Liver (tissue), 9 donors: ENCODE measurements around the gene SETD5. TPM values are rescaled to one million over a fixed set of nuclear protein-coding genes. Genes with fewer than 3 reads are reported as not detected.

Experiments used
- DNase-seq: peaks from one replicate; pipeline ENCODE4 v3.0.0-alpha.2; 2017; ENCODE audit warnings: low spot score
- H3K27ac ChIP-seq, 2 donors: one replicate each; pipeline ENCODE4 v1.7.0; 2013; ENCODE audit warnings: inconsistent platforms in 2 of 2, low read length in 2 of 2, control low read depth in 1 of 2, low read depth in 1 of 2, mild to moderate bottlenecking in 1 of 2
- H3K27me3 ChIP-seq, 4 donors: one replicate each; pipeline versions ENCODE4 v1.6.1 to v1.7.0; 2013; ENCODE audit warnings: low read length in 3 of 4, inconsistent platforms in 1 of 4, mild to moderate bottlenecking in 1 of 4, moderate library complexity in 1 of 4; ENCODE audit not compliant: control insufficient read depth in 4 of 4, insufficient read depth in 4 of 4
- H3K36me3 ChIP-seq, 4 donors: one replicate each; pipeline versions ENCODE4 v1.6.1 to v1.7.0; 2013; ENCODE audit warnings: low read length in 3 of 4, mild to moderate bottlenecking in 3 of 4, low read depth in 1 of 4, moderate library complexity in 1 of 4; ENCODE audit not compliant: control insufficient read depth in 4 of 4, insufficient read depth in 3 of 4
- H3K4me1 ChIP-seq, 4 donors: one replicate each; pipeline versions ENCODE4 v1.6.1 to v1.7.0; 2013; ENCODE audit warnings: low read length in 3 of 4, mild to moderate bottlenecking in 3 of 4, moderate library complexity in 1 of 4; ENCODE audit not compliant: control insufficient read depth in 4 of 4, insufficient read depth in 4 of 4
- H3K4me3 ChIP-seq, 3 donors: one replicate each; pipeline versions ENCODE4 v1.6.1 to v1.7.0; 2013; ENCODE audit warnings: low read length in 3 of 3, control low read depth in 1 of 3, low read depth in 1 of 3, mild to moderate bottlenecking in 1 of 3
- H3K9ac ChIP-seq, 2 donors: one replicate each; pipeline ENCODE4 v1.7.0; 2013; ENCODE audit warnings: low read length in 2 of 2, mild to moderate bottlenecking in 2 of 2, moderate library complexity in 2 of 2, control low read depth in 1 of 2, low read depth in 1 of 2
- H3K9me3 ChIP-seq, 4 donors: one replicate each; pipeline versions ENCODE4 v1.6.1 to v1.7.0; 2013; ENCODE audit warnings: low read length in 3 of 4; ENCODE audit not compliant: control insufficient read depth in 4 of 4
- EGR1 ChIP-seq, 2 donors: IDR thresholded peaks; 2 replicates each; pipeline ENCODE4 v1.6.1; 2016 to 2018; ENCODE audit warnings: antibody characterized with exemption in 2 of 2, low read depth in 2 of 2
- FOXA1 ChIP-seq: IDR thresholded peaks from 2 replicates; pipeline ENCODE4 v1.6.1; 2016; ENCODE audit warnings: antibody characterized with exemption
- FOXA2 ChIP-seq: IDR thresholded peaks from 2 replicates; pipeline ENCODE4 v1.6.1; 2016; ENCODE audit warnings: antibody characterized with exemption
- GABPA ChIP-seq, 2 donors: IDR thresholded peaks in 1 of 2; conservative IDR thresholded peaks in 1 of 2; 2 replicates each; pipeline ENCODE4 v1.6.1; 2016; ENCODE audit warnings: antibody characterized with exemption in 2 of 2, mild to moderate bottlenecking in 1 of 2, moderate library complexity in 1 of 2
- HNF4G ChIP-seq: IDR thresholded peaks from 2 replicates; pipeline ENCODE4 v1.6.1; 2016; ENCODE audit warnings: antibody characterized with exemption
- JUND ChIP-seq, 2 donors: IDR thresholded peaks; 2 replicates each; pipeline ENCODE4 v1.6.1; 2016; ENCODE audit warnings: antibody characterized with exemption in 2 of 2
- NR2F2 ChIP-seq: IDR thresholded peaks from 2 replicates; pipeline ENCODE4 v1.6.1; 2016; ENCODE audit warnings: antibody characterized with exemption
- RAD21 ChIP-seq, 2 donors: IDR thresholded peaks; 2 replicates each; pipeline ENCODE4 v1.6.1; 2016; ENCODE audit warnings: antibody characterized with exemption in 2 of 2, mild to moderate bottlenecking in 2 of 2
- REST ChIP-seq: IDR thresholded peaks from 2 replicates; pipeline ENCODE4 v1.6.1; 2016; ENCODE audit warnings: antibody characterized with exemption, mild to moderate bottlenecking
- RXRA ChIP-seq, 2 donors: IDR thresholded peaks; 2 replicates each; pipeline ENCODE4 v1.6.1; 2017 to 2018; ENCODE audit warnings: antibody characterized with exemption in 2 of 2, mild to moderate bottlenecking in 1 of 2
- SP1 ChIP-seq: IDR thresholded peaks from 2 replicates; pipeline ENCODE4 v1.6.1; 2018; ENCODE audit warnings: antibody characterized with exemption, mild to moderate bottlenecking
- TAF1 ChIP-seq: conservative IDR thresholded peaks from 2 replicates; pipeline ENCODE4 v1.6.1; 2016; ENCODE audit warnings: antibody characterized with exemption, mild to moderate bottlenecking
- YY1 ChIP-seq: IDR thresholded peaks from 2 replicates; pipeline ENCODE4 v1.6.1; 2016; ENCODE audit warnings: antibody characterized with exemption, mild to moderate bottlenecking
- WGBS: extraction: QIAGEN DNeasy Blood & Tissue Kit; methylation state at CpG from one replicate; pipeline ENCODE4 v1.1.7; 2013; 5-methylcytosine and 5-hydroxymethylcytosine counted together
- polyA plus RNA-seq, 2 donors: library from polyadenylated mRNA; stranded (reverse) in 1 of 2; unstranded in 1 of 2; fragments of 200-250 nt in 1 of 2; fragments of >200 nt in 1 of 2; fragmentation: Nextera tagmentation in 1 of 2; extraction: Ambion mirVana in 1 of 2; gene quantifications; one replicate each; pipeline versions ENCODE4 v1.2.1 to v1.2.3, GENCODE V29; 2013 to 2015
- total RNA-seq, 2 donors: library from RNA; depleted of rRNA; stranded (reverse); fragments of >200 nt; gene quantifications; one replicate each; pipeline ENCODE4 v1.2.3, GENCODE V29; 2014
- TF ChIP-seq, protein P1 (sequence below): IDR thresholded peaks from 2 replicates; pipeline ENCODE4 v1.6.1; 2016; ENCODE audit warnings: antibody characterized with exemption
- TF ChIP-seq, protein P2 (sequence below): IDR thresholded peaks from 2 replicates; pipeline ENCODE4 v1.6.1; 2016; ENCODE audit warnings: antibody characterized with exemption
- donor health status: healthy.
- donor health status: healthy.
- donor health status: healthy.
- donor health status: healthy.
- donor health status: healthy.

SETD5 gene
- total and polyA plus RNA-seq, 4 donors: 17.9 to 76.6 (median 24.3) TPM

DNA sequence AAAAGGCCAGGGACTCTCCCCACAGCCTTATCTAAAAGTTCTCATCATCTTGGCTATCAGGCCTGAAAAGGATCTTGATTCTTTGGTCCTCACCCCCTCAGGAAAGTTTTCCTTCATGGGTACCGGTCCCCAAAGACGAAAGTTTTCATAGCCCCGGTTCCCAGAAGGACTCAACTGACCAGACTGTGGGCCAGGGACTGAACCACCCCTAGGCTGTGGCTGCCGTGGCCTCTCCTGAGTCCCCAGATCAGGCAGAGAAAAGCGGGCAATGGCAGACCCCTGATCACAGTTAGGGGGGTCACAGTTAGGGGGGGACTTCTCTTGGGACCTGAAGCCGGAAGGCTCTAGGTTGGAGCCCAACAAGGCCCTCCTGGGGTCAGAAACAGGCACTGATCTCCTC is 101.4 kb downstream of the SETD5 start:
- no peaks in the 10 kb centered on the region for H3K36me3 ChIP-seq
- H3K27ac ChIP-seq: no peak overlapping the region
- TF ChIP-seq RXRA (IDR thresholded peaks at IDR 0.05): no peak
- TF ChIP-seq NR2F2: no peak
- TF ChIP-seq GABPA (IDR thresholded peaks at IDR 0.05 in 1 of 2, conservative IDR thresholded peaks at IDR 0.05 in 1 of 2): no peak
- no peak for TF ChIP-seq REST
- no peak for TF ChIP-seq RAD21 (IDR thresholded peaks at IDR 0.05)
- TF ChIP-seq, protein P1, sequence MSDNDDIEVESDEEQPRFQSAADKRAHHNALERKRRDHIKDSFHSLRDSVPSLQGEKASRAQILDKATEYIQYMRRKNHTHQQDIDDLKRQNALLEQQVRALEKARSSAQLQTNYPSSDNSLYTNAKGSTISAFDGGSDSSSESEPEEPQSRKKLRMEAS: no peak
- TF ChIP-seq FOXA2: no peak
- no peak for TF ChIP-seq JUND (IDR thresholded peaks at IDR 0.05)
- no peak for TF ChIP-seq FOXA1
- TF ChIP-seq TAF1: no peak
- TF ChIP-seq SP1: no peak
- no peak for TF ChIP-seq YY1
- TF ChIP-seq, protein P2, sequence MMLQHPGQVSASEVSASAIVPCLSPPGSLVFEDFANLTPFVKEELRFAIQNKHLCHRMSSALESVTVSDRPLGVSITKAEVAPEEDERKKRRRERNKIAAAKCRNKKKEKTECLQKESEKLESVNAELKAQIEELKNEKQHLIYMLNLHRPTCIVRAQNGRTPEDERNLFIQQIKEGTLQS: no peak
- no peak for TF ChIP-seq HNF4G
- TF ChIP-seq EGR1 (IDR thresholded peaks at IDR 0.05; ENCODE audit: low read depth in 2 of 2): no peak
- no peak overlapping the region for H3K9ac ChIP-seq
- no peaks in the 10 kb centered on the region for H3K9me3 ChIP-seq
- peaks cover 0 to 8% (median 2%) of the 10 kb centered on the region in 4 donors for H3K4me1 ChIP-seq
- WGBS: 86% methylated on average over 6 of the region's 6 CpGs
- no peak for DNase-seq
- H3K4me3 ChIP-seq: no peak overlapping the region
- peaks cover 0 to 3% (median 0%) of the 10 kb centered on the region in 4 donors for H3K27me3 ChIP-seq

GRCh38 chr3:9499455-9500107 is 102.2 kb downstream of the SETD5 start:
- Histone ChIP-seq H3K27me3 (peaks cover 0 to 3% (median 0%) of the 10 kb centered on the region in 4 donors), H3K4me3 (no peak overlapping the region), H3K9ac (no peak overlapping the region), H3K36me3 (no peaks in the 10 kb centered on the region), H3K4me1 (peaks cover 0 to 8% (median 2%) of the 10 kb centered on the region in 4 donors), H3K9me3 (no peaks in the 10 kb centered on the region), H3K27ac (no peak overlapping the region)
- no peak for TF ChIP-seq JUND (IDR thresholded peaks at IDR 0.05)
- no peak for DNase-seq
- 28% methylated on average over 19 of the region's 19 CpGs for WGBS
